DMS79 treated with DMSO at 0.1 percent for 48 hours (cell line): Measurements from ENCODE around the gene MTERF4.

Experiments
- DNase-seq: peaks from one replicate; lab custom pipeline; 2025; lab: John Stamatoyannopoulos, UW

MTERF4 gene

GRCh38 chr2:241102239-241102803, at the start of gene MTERF4:
Gene MTERF4 (minus strand): TSS chr2:241102287. CDS start chr2:241102273, 14 bp downstream.
- peak; percentile 78 for DNase-seq

- no peak for DNase-seq
These were observed 48.8 kb upstream of the MTERF4 start for GRCh38 chr2:241150660-241151530.

GRCh38 chr2:241149925-241150659, 48.0 kb upstream of the MTERF4 start, which contains the start of gene PPP1R7:
Gene PPP1R7 (plus strand): TSS chr2:241150467. CDS start chr2:241150496, 29 bp downstream.
- DNase-seq: peak; percentile 90

- no peak for DNase-seq
These were observed 47.5 kb upstream of the MTERF4 start for GRCh38 chr2:241149675-241149924.

DNA sequence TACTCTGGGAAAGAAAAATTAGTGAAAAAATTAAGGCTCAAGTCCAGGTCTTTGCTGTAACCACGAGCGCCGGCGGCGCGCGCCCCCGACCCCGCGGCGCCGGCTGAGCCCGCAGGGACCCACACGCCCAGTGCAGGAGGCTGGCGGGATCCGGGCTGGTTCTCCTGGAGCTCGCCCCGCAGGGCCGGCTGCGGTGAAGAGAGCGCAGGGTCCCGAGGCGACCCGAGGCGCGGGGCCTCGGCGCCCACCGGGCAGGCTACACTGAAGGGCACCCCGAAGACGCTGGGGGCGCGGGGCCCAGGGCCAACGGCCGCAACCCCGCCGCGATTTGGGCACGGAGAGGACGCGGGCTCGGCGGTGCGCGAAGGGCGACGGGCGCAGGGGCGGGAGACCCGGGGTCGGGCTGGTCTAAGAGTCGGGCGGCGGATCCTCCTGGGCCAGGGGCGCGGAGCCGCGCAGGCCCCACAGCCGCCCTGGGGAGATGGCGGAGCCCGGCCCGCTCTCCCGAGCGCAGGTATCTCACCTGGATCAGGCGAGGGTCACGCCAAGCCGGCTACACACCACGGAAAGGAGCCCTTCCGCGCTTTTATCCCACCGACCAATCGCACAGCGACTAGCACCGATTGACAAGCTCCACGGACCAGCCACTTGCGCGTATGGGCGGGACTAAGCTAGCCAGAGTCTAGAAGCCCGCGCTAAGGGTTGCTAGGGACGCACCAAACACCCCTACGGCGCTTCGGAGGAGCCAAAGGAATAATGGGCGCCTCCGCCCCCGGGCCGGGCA, 47.0 kb upstream of the MTERF4 start, which contains the start of gene PASK:
PASK (minus strand) TSS at position 582 of the 784 bp plus-strand sequence. CDS start 6,440 bp downstream, outside the sequence.
- DNase-seq: peak; percentile 97

- DNase-seq: peak; percentile 23
These were observed 46.2 kb upstream of the MTERF4 start for GRCh38 chr2:241148239-241148638.

- DNase-seq: no peak
These were observed 45.2 kb upstream of the MTERF4 start for GRCh38 chr2:241147336-241147735.

DNA sequence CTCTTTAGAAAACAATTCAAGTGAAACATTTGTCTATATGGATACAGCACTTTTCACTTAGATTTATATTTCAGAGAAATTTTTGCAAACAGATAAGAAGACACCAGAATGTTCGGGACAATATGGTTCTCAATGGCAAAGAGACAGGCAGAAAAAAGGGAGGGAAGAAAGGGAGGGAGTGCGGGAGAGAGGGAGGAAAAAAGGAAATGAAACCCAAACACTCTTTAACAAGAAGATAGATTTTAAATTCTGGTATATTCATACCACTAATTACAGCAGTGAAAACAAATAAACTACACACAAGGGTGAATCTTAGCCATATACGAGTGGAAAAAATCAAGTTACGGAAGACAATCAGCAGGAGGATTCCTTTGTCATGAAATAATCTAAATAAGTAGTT, 44.2 kb upstream of the MTERF4 start:
- DNase-seq: no peak

GRCh38 chr2:241142593-241142992, 40.5 kb upstream of the MTERF4 start:
- no peak for DNase-seq

DNA sequence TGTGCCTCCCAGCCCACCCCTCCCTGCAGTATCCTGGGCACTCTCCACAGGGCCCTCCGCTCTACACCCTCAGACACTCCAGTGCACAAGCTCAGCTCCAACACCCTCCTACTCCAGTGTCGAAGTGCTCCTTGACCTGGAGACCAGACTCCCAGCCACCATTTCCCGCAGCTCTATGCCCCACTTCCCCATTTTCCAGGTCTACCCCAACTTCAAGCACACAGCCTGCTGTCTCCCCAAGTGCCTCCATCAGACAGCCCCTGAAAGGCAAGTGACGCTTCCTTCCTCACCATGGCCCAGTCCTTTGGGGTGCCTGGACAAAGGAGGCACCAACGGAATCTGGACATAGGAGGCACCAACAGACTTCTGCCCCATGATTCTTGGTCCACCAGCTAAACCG, 40.0 kb upstream of the MTERF4 start:
- no peak for DNase-seq

DNA sequence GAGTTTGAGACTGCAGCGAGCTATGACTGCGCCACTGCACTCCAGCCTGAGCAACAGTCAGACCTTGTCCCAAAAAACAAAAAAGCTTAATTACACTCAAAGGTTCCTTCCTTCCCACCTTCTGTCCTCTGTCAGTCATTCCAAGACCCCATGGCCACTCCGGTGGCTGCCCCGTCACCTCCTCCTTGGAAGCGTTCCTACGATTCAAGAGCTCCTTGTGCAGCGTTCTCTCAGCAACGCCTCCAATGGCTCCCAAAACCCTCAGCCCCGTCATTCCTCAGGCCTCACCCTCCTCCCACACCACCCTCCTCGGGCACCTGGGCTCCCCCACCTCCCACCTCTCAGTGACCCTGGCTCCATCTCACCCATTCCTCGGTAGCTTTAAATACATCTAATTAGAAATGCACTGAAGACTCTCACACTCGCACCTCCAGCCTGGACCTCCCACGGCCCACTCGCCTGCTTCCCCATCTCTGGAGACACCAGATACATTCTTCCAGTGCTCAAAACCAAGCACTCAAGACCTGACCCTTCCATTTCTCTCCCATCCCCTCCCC, 39.2 kb upstream of the MTERF4 start:
- DNase-seq: no peak

GRCh38 chr2:241140445-241140840, 38.4 kb upstream of the MTERF4 start:
- no peak for DNase-seq

GRCh38 chr2:241139531-241140444, 37.7 kb upstream of the MTERF4 start:
- DNase-seq: no peak

DNA sequence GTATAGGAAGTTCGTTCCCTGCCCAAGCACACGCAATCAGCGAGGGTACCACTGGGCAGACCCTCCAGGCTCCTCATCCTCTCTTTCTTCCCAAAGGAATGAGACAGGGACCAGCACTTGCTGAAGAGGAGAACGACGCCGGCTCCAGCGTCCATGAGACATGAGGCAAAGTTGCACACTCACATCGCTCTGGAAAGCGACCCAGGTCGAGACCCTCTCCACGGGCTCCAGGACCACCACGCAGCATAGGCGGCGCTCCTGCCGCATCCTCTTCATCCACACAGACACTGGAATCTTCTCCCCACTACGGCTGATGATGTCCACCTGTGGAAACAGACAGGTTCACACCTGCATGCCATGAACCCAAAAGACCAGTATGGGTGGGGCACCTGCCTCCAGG, 36.4 kb upstream of the MTERF4 start:
- DNase-seq: no peak

DNA sequence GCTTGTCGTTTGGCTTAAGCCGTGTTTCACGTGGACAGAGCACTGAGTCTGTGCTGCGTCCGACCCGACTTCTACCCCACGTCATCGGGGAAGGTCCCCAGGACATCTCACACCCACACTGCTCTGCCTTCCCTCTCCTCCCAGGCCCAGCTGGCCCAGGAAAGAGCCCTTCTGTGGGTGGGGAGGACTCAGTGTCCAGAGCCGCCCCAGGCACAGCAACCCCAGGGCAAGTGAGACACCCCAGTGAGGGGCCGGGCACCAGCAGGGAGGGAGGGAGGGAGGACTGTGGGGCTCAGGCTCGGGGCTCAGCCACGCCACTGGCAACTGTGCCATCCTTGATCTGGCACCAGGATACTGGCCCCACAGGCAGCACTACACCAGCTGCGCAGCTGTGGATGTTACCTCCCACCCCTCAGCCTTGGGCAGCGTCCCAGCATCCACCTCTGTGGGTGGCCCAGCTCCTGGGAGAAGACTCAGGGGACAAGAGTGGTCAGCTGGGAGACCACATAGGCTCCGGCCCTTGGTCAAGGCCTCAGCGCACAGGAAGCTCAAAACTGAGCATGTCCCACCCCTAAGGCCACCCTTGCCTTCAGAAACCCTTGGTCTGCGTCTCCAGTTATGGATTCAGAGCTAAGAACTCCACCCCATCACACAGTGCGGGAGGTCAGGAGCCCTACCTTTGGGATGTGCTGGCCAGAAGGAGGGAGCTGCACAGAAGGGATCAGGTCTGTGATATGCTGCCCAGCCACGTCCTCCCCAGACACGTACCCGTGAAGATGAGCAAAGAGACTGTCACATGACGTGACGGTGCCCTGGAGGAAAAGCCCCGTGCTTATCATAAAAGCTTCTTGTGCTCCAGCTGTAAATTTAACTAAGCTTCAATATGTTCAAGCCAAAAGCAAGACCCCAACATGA, 35.4 kb upstream of the MTERF4 start:
- DNase-seq: no peak

- no peak for DNase-seq
These were observed 34.7 kb upstream of the MTERF4 start for GRCh38 chr2:241136661-241137260.

DNA sequence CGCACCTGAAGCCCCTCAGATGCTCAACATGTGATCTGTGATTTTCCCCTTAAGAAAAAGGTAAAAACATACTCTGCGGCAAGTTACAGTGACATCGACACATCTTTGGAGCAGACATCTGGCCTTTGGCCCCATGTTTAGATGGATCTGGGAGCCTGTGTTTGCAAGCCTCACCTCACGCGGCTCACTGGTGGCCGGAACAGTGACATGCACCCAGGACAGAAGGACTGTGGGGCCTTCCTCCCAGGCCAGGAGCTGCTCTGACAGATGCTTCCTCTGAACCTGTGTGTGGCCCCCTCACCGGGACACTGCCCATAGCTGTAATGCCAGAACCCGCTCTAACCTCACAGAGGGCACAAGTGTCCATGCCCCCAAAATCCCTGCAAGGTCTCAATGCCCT, 34.1 kb upstream of the MTERF4 start:
- DNase-seq: no peak

- DNase-seq: no peak
These were observed 33.6 kb upstream of the MTERF4 start for GRCh38 chr2:241135737-241136136.

DNA sequence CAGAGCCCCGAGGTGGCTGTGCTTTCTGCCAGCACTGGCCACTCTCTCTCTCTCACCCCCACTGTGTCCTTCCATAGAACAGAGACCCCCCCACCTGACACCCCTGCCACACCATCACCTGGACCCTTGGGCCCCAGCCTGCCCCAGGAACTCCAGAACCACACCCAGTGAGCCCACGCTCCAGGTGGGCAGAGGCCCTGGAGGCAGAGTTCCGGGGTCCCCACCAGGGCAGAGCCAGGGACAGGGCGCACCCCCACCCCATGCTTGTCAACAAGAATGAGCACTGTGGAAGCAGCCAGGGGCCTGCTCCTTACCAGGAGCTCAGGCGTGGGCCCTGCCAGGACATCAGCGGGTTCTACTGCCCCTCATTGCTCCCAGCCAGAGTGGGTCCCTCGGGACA, 32.6 kb upstream of the MTERF4 start:
- no peak for DNase-seq
